RPMI8226 (cell line): ENCODE data around the gene ANKRD27.
A peak's percentile ranks its signal among the peaks of the same experiment; 100 is the strongest.
"Not testable (repeated sequence)": the region's sequence is repeated elsewhere in the genome, so short reads cannot be mapped to it uniquely, and the experiment has no call there.

ENCODE experiments used
- DNase-seq: peaks from one replicate; pipeline ENCODE4 v3.0.0-alpha.2; 2015

The ANKRD27 gene

DNA sequence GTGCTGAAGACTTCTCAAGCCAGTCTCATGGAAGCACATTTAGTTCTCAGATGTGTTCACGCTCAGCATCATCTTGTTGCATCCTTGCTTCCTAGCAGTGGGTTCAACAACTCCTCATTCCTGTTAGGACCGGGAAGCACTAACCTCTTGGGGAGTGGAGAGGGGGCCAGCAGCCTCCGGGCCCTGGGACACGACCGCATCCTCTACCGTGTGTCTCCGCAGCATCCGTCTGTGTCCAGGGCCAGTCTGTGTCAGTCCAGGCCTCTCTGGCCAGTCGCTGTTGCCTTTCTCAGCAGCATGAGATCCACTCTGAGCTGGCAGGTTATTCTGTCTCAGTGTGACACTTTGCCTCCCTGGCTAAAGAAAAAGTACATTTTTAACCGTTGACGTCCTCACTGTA, 77.0 kb downstream of the ANKRD27 start:
- DNase-seq = no peak

DNA sequence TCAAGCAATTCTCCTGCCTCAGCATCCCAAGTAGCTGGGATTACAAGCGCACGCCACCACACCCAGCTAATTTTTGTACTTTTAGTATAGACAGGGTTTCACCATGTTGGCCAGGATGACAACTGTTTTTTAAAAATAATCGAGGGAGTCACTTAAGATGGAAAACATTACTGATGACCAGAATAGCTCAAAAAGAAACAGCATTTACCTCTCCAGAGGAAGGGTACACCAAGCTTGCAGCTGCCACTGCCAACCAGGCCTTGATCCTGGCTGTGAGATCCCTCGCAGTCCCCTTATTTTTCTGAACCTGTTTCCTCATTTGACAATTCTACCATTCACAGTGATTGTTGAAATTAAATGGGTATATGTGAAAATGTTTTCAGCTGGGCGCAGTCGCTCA, 79.5 kb downstream of the ANKRD27 start:
- no peak for DNase-seq

DNA sequence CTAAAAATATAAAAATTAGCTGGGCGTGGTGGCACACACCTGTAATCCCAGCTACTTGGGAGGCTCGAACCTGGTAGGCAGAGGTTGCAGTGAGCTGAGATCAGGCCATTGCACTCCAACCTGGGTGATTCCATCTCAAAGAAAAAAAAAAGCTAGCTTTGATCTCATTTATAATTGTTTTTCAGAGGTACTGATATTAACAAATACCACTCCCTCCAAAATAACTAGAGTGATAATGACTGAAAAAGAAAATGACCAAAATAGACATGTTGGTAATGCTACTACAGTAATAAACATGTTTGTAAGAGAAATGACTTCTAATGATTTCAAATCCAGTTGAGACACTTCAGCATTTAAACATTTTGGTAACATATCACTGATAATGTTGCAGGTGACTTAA, 81.0 kb downstream of the ANKRD27 start:
- no peak for DNase-seq

DNA sequence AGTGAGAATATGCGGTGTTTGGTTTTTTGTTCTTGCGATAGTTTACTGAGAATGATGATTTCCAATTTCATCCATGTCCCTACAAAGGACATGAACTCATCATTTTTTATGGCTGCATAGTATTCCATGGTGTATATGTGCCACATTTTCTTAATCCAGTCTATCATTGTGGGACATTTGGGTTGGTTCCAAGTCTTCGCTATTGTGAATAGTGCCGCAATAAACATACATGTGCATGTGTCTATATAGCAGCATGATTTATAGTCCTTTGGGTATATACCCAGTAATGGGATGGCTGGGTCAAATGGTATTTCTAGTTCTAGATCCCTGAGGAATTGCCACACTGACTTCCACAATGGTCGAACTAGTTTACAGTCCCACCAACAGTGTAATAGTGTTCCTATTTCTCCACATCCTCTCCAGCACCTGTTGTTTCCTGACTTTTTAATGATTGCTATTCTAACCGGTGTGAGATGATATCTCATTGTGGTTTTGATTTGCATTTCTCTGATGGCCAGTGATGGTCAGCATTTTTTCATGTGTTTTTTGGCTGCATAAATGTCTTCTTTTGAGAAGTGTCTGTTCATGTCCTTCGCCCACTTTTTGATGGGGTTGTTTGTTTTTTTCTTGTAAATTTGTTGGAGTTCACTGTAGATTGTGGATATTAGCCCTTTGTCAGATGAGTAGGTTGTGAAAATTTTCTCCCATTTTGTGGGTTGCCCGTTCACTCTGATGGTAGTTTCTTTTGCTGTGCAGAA, 87.1 kb downstream of the ANKRD27 start:
- not testable (repeated sequence) for DNase-seq

DNA sequence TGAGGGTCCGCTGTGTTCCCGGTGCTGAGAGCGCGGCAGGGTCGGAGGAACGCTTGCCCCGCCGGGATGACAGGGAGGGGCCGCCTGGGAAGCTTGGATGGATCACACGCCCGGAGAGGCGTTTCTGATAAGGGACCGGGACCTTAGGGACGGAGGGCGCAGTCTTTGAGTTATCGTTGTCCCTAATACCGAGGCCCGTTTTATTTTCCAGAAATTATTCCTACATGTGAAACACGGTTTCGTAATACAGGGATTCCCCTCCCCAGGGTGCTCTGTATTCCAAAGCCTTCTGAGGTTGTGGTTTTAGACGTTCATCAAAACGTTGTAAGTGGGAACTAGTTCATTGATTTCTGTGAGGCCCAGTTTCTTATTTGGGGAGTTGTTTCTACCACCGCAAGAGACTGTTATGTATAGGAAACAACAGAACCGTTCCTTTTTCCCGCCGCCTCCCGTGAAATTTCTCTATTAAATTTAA, 93.2 kb downstream of the ANKRD27 start:
- DNase-seq = no peak

DNA sequence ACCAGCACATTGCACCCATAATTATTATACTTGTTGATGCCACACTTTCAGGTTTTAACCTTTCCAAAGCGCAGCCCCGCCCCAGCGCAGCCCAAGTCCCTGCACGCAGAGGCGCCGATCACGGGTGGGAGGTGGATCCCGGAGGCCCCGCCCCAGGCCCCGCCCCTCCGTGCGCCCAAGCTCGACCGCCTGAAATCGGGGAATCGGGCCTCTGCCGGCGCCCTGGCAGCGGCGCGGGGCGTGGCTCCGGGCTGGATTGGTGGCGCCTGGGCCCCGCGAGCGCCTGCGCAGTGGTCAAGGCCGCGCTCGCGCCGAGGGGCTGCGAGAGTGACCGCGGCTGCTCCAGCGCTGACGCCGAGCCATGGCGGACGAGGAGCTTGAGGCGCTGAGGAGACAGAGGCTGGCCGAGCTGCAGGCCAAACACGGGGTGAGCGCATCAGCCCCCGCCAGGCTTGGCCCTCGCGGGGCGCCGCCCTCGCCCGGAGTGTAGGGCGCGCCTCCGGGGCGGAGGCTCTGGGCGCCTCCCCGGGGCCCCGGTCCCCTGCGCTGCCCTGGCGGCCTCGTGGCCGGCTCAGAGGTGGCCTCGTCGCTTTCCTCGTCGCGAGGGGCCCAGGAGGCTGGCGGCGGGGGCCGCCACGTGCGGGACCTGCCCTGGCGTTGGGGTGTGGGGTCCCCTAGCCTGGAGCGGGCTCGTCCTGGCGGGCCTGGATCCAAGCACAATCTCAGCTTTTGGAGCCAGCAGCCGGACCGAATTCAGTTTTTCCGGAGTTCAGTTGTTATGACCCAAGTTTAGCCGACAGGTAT, 93.9 kb downstream of the ANKRD27 start, which contains the start of gene PDCD5:
Gene PDCD5 (plus strand): TSS at position 290 of the 804 bp plus-strand sequence. CDS start 72 bp downstream, at position 362.
- peak; percentile 93 for DNase-seq

DNA sequence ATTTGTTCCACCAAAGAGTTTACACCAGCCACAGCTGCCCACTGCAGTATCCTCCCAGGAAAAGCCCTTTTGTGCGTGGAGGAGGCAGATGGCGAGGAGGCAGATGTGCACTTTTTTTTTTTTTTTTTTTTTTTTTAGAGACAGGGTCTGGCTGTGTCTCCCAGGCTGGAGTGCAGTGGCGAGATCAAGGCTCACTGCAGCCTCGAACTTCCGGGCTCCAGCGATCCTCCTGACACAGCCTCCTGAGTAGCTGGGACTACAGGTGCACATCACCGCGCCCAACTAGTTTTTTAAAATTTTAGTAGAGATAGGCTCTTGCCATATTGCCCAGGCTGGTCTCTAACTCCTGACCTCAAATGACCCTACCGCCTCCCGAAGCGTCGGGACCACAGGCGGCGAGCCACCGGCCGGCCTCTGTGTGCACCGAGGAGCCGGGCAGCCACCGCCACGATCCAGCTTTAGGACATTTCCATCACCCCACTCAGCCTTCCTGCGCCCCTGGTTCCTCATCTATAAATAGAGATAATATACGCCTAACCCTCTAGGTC, 94.6 kb downstream of the ANKRD27 start:
- DNase-seq = no peak

DNA sequence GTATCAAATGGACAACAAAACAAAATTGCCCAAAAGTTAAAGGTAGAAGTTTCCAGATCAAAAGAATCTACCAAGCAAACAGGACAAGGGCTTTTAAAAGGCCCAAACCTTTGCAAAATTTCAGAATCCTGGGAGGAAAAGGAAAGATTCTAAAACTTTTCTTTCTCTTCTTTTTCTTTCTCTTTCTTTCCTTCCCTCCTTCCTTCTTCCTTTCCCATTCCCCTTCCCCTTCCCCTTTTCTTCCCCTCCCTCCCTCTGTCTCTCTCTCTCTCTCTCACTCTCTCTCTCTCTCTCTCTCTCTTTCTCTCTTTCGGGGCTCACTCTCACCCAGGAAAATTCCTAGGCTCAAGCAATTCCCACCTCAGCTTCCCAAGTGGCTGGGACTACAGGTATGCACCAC, 98.2 kb downstream of the ANKRD27 start:
- no peak for DNase-seq

DNA sequence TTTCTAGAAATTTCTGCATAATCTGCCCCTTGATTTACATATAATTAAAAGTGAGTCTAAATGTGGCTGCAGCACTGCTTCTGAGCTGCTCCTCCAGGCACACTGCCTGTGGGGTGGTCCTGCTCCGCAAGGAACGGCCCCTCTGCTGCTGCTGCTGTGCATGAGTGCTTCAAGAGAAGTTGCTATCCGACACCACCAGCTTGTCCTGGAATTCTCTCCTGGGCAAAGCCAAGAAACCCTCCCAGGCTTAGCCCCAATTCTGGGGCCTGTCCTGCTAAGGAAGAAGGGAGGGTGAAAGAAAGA, 101.5 kb downstream of the ANKRD27 start:
- DNase-seq = no peak

DNA sequence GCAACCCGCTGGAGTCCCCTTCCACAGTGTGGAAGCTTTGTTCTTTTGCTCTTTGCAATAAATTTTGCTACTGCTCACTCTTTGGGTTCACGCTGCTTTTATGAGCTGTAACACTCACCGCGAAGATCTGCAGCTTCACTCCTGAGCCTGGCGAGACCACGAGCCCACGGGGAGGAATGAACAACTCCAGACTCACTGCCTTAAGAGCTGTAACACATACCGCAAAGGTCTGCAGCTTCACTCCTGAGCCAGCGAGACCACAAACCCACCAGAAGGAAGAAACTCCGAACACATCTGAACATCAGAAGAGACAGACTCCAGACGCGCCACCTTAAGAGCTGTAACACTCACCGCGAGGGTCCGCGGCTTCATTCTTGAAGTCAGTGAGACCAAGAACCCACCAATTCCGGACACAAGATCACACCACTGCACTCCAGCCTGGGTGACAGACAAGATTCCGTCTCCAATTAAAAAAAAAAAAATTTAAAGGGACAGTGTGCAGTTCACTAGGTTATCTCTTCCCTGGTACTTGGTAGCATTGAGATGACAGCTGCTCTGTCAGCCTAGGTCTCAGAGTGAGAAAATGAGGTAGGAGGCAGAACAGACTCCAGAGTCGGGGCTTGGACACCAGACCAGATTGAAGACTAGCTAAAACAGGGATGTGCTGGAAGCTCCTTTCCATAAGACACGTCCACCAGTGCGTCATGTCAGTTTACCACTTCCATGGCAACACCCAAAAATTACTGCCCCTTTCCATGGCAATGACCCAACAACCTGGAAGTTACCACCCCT, 102.1 kb downstream of the ANKRD27 start:
- not testable (repeated sequence) for DNase-seq

DNA sequence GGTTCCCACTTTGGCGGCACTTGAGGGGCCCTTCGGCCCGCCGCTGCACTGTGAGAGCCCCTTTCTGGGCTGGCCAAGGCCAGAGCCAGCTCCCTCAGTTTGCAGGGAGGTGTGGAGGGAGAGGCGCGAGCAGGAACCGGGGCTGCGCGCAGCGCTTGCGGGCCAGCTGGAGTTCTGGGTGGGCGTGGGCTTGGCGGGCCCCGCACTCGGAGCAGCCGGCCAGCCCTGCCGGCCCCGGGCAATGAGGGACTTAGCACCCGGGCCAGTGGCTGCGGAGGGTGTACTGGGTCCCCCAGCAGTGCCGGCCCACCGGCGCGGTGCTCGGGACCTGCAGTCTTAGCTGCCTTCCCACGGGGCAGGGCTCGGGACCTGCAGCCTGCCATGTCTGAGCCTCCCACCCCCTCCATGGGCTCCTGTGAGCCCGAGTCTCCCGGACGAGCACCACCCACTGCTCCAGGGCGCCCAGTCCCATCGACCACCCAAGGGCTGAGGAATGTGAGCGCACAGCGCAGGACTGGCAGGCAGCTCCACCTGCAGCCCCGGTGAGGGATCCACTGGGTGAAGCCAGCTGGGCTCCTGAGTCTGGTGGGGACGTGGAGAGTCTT, 103.4 kb downstream of the ANKRD27 start:
- not testable (repeated sequence) for DNase-seq

DNA sequence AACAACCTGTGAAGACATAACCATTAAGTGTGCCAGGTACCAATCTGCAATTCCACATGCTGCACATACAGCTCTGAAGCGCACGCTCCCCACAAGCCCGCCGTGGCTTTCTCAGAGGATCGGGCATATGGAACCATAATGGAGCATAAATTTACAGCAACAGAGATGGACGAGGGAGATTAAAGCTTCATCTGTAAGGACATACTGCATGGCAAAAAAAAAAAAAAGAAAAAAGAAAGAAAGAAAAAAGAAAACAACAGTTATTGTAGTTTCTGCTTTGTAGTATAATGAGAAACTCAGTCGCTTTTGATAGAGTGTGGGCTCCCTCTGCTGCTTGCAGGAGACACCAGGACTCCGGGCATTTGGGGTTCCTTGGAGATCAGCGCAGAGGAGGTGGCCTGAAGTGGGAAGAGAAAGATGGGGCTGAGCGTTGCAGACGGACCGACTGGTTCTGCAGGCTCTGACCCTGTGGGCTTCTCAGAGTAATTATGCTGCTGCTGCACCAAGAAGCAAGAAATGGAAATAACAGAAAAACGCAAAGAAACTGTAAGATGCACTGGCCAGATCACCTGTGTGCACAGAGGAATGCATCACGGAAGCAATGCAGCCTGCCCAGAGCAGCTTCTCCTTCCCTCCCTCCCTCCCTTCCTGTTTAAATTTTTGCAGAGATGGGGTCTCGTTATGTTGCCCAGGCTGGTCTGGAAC, 104.7 kb downstream of the ANKRD27 start:
- DNase-seq = peak; percentile 56

DNA sequence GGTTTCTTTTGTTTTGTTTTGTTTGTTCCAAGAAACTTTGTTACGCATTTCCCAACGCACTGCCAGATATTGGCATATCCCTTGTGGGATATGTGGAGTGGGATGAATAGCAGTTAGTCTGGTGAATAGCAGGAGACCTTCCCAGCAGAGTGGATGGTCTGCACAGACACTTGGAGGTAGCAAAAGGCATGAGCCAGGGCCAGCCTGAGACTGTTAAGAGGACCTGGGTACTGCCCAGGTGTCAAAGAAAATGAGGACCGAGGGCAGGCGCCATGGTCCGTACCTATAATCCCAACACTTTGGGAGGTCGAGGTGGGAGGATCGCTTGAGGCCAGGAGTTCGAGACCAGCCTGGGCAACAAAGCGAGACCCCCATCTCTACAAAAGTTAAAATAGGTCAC, 107.5 kb downstream of the ANKRD27 start:
- no peak for DNase-seq

DNA sequence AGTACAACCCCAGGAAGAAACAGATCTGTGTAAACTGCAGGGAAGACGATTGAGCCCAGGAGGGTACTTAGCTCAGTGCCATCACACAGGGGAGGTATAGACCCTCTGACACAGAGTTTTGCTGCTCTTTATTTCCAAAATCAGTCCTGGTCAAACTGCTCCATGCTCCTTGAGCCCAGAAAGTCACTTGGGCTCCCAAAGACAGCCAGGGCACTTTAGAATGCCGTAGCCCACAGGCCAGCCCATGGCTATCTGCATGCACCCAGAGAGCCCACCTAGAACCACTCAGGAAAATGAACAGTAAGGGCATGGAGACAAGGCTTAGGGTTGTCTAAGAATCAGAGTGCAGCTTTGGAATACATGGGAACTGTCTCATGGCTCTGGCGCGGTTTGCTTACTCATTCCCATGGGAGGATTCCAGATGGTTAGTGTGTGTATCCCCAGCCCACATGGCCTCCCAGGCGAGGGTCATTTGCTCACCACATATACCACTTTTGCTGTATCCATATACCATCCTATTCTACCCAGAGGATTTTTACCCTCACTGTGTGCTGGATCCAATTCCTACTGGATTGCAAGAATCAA, 108.6 kb downstream of the ANKRD27 start:
- DNase-seq = no peak

DNA sequence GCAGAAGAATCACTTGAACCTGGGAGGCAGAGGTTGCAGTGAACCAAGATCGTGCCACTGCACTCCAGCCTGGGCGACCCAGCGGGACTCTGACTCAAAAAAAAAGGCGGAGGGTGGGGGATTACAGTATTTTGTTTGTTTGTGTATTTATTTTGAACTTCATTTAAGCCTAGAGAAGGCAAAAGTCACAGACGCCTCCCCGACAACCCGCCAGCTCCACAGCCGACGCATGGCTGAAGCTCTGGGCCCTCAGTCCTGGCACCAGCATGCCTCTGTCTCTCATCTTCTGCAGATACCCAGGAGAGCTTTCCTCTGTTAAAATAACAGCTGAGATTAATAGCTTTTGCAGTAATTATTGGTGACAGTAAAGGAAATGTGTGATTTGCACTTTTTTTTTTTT, 111.2 kb downstream of the ANKRD27 start:
- no peak for DNase-seq

DNA sequence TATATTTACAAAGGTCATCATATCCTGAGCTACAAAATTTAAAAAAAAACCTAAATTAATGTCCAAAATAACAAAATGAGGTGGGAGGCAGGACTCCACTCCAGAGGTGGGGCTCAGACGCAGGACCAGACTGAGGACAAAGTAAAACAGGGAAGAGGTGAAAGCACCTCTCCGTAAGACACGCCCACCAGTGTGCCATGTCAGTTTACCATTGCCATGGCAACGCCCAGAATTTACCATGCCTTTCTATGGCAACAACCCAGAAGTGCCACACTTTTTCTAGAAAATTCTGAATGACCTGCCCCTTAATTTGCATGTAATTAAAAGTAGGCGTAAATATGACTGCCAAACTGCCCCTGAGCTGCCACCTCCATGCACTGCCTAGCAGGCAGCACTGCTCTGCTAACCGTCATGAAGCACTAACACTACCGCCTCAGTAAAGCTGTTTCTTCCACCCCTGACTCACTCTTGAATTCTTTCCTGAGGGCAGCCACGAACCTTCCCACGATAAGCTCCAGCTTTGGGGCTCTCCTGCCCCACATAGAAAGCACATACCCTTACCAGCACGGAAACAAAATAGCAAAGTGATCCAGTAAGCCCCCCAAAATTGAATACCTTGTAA, 116.3 kb downstream of the ANKRD27 start:
- DNase-seq = peak; percentile 29

DNA sequence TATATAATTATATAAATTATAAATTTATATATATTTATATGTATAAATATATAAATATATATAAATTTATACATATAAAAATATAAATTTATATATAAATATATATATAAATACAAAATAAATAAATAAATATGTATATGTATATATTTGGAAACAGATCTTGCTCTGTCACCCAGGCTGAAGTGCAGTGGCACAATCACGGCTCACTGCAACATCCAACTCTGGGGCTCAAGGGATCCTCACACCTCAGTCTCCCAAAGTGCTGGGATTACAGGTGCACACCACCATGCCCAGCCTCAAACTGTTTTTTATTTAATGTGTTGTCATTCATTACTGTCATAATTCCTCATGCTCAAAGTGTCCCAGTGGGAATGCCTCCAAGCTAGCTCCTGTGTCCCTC, 119.2 kb downstream of the ANKRD27 start:
- DNase-seq = no peak

DNA sequence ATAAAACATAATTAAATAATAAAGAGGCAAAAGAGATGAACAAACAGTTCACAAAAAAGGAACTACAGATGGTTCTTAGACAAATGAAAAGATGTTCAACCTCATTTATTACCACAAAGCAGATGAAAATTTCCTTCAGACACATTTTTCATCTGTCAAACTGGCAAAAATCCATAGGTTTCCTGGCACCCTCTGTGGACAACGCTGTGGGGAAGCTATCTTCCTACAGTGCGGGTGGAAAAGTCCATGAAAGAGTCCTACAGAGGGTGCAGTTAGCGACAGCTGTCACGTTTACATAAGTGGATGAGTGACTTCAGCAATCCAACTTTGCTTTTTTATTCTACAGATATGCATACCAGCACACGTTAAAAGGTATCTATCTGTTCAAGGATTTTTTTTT, 124.3 kb downstream of the ANKRD27 start:
- DNase-seq = no peak
